IMR-90 (cell line): ENCODE measurements around the gene PDE6B.

Experiments used
- MAFK ChIP-seq: IDR thresholded peaks from 2 replicates; pipeline ENCODE4 v1.6.1; 2012; ENCODE audit warnings: low read depth, low read length, improper control_type of control experiment
- MXI1 ChIP-seq: IDR thresholded peaks from 2 replicates; pipeline ENCODE4 v1.6.1; 2012; ENCODE audit warnings: low read depth, mild to moderate bottlenecking, low read length, moderate library complexity, borderline replicate concordance
- POLR2A ChIP-seq: IDR thresholded peaks from 2 replicates; pipeline ENCODE4 v1.6.1; 2012; ENCODE audit warnings: mild to moderate bottlenecking, low read depth, low read length
- RAD21 ChIP-seq: IDR thresholded peaks from 2 replicates; pipeline ENCODE4 v1.6.1; 2012; ENCODE audit warnings: low read length, improper control_type of control experiment
- RCOR1 ChIP-seq: IDR thresholded peaks from 2 replicates; pipeline ENCODE4 v1.6.1; 2012; ENCODE audit warnings: mild to moderate bottlenecking, low read length, improper control_type of control experiment; ENCODE audit not compliant: insufficient replicate concordance
- SMC3 ChIP-seq: fragments of 150-350 bp; IDR thresholded peaks from 2 replicates; pipeline ENCODE4 v1.6.1; 2016; ENCODE audit warnings: low read depth, mild to moderate bottlenecking, antibody characterized with exemption, low read length, moderate library complexity
- TF ChIP-seq, protein P1 (sequence below): conservative IDR thresholded peaks from 2 replicates; pipeline ENCODE4 v1.5.1; 2012; ENCODE audit warnings: mild to moderate bottlenecking, low read depth, low read length, improper control_type of control experiment
- TF ChIP-seq, protein P2 (sequence below): fragments of 150-350 bp; IDR thresholded peaks from 2 replicates; pipeline ENCODE4 v1.6.1; 2016; ENCODE audit warnings: low read depth, mild to moderate bottlenecking, low read length, moderate library complexity, borderline replicate concordance
- TF ChIP-seq, protein P3 (sequence below): fragments of 150-350 bp; IDR thresholded peaks from 2 replicates; pipeline ENCODE4 v1.6.1; 2017; ENCODE audit warnings: mild to moderate bottlenecking, antibody characterized with exemption, low read length, low read depth

DNA sequence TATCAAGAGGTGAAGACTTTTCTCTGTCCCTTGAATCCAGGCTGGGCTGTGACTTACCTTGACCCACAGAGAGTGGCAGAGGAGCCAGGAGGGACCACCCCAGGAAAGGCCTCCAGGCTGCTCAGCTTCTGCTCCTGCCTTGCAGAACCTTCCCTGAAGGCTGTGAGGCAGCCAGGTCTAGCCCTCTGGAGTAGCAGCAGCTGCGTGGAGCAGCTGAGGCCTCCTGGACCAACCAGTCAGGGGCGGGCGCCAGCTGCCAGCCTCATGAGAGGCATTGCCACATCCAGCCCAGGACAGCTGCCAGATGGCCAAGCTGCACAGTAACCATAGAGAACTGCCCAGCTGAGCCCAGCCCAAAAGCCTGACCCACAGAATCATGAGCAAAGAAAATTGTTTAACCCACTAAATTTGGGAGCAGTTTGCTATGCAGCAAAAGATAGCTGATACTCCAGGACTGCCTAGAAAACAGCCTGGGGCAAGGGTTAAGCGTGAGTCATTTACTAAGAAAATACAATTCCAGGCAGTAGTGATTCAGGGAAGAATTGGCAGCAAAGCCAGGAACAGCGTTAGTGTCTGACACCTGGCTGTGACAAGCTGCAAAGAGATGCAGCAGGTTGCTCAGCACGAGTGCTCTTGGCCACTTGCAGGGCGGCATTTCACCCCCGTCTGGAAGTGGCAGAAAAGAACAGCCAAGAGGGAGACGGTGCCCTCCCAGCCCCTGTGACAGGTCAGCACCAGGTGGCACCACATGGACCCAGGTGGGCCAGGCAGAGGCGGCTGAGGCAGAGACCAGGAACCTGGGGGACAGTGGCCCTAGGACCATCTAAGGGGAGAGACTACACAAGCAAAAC, 14.7 kb upstream of the PDE6B start:
- TF ChIP-seq POLR2A (no peak), RAD21 (no peak), SMC3 (no peak), MXI1 (no peak), RCOR1 (no peak), MAFK (no peak)
- TF ChIP-seq, protein P1, sequence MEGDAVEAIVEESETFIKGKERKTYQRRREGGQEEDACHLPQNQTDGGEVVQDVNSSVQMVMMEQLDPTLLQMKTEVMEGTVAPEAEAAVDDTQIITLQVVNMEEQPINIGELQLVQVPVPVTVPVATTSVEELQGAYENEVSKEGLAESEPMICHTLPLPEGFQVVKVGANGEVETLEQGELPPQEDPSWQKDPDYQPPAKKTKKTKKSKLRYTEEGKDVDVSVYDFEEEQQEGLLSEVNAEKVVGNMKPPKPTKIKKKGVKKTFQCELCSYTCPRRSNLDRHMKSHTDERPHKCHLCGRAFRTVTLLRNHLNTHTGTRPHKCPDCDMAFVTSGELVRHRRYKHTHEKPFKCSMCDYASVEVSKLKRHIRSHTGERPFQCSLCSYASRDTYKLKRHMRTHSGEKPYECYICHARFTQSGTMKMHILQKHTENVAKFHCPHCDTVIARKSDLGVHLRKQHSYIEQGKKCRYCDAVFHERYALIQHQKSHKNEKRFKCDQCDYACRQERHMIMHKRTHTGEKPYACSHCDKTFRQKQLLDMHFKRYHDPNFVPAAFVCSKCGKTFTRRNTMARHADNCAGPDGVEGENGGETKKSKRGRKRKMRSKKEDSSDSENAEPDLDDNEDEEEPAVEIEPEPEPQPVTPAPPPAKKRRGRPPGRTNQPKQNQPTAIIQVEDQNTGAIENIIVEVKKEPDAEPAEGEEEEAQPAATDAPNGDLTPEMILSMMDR: no peak
- TF ChIP-seq, protein P2, sequence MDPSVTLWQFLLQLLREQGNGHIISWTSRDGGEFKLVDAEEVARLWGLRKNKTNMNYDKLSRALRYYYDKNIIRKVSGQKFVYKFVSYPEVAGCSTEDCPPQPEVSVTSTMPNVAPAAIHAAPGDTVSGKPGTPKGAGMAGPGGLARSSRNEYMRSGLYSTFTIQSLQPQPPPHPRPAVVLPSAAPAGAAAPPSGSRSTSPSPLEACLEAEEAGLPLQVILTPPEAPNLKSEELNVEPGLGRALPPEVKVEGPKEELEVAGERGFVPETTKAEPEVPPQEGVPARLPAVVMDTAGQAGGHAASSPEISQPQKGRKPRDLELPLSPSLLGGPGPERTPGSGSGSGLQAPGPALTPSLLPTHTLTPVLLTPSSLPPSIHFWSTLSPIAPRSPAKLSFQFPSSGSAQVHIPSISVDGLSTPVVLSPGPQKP: no peak
- TF ChIP-seq, protein P3, sequence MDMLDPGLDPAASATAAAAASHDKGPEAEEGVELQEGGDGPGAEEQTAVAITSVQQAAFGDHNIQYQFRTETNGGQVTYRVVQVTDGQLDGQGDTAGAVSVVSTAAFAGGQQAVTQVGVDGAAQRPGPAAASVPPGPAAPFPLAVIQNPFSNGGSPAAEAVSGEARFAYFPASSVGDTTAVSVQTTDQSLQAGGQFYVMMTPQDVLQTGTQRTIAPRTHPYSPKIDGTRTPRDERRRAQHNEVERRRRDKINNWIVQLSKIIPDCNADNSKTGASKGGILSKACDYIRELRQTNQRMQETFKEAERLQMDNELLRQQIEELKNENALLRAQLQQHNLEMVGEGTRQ: no peak
